RCC 7860 (cell line): ENCODE data around the gene ATP11A.
A peak's percentile ranks its signal among the peaks of the same experiment; 100 is the strongest.

Experiments
- DNase-seq: peaks from one replicate; pipeline ENCODE4 v3.0.0-alpha.2; 2015; ENCODE audit warnings: low spot score
- FAIRE-seq: peaks from 2 replicates; lab custom pipeline; 2012; peaks lifted over from hg19 to GRCh38; lab: Jason Lieb, UNC

ATP11A gene

GRCh38 chr13:112756511-112756966 lies 66.7 kb downstream of the ATP11A start:
- no peak for DNase-seq
- FAIRE-seq = no peak

GRCh38 chr13:112756967-112757758 lies 67.3 kb downstream of the ATP11A start:
- FAIRE-seq = no peak
- DNase-seq = no peak

- FAIRE-seq (no peak), DNase-seq (no peak)
These were observed 67.9 kb downstream of the ATP11A start for GRCh38 chr13:112757759-112758086.

DNA sequence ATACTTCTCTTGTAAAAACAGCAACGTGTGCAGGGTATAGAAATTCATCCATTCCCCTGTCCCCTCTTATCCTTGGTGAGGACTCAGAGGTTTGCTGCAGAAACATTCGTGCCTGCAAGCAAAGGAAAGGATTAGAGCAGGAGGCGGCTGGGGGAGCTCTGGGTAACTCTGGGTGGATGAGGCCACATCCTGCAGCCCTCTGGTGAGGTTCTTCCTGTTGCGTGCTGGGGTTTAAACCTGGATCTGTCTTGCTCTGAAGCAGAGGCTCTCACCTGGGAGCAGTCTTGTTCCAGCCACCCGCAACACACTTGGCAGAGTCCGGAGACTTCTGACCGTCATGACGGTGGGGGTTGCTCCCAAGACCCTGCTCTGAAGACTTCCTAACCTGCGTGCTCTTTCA lies 69.2 kb downstream of the ATP11A start:
- no peak for FAIRE-seq
- DNase-seq = peak; percentile 23

DNA sequence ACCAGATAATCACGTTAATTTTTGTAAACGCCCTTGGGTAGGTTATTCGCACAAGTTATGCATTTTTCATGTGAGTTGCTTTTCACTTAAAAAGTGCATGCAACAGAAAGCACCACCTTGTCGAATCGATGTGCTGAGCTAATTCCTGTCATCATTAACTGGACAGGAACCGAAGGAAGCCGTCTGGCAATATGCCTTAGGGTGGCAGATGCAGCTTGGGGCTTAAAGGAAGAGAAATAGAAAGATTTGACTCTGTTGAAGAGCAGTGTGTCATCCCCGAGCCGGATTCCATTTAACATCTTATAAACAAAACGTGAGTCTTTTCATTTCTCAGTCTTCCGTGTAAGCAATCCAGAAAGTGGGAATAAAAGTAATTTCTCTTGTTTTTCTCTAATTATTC lies 70.0 kb downstream of the ATP11A start:
- no peak for FAIRE-seq

DNA sequence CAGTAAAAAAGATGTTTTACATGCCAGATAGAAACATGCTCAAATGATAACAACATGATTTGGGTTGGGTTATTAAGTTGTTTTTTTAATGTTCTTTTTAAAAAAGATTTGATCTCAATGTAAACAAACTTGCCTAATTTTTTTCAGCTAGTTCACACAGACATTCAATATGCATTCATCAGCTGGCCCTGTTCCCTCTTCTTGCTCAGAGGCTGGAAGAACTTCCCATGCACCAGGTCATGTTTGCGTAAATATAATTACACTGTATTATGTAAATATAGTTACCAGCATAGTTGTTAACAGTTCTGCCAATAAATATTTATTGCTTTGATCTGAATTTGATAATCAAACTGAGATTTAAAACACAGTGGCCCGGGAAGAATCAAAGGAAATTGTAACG lies 70.6 kb downstream of the ATP11A start:
- no peak for DNase-seq
- no peak for FAIRE-seq

More for the DNA sequence above, 70.0 kb downstream of the ATP11A start:
- no peak for DNase-seq

DNA sequence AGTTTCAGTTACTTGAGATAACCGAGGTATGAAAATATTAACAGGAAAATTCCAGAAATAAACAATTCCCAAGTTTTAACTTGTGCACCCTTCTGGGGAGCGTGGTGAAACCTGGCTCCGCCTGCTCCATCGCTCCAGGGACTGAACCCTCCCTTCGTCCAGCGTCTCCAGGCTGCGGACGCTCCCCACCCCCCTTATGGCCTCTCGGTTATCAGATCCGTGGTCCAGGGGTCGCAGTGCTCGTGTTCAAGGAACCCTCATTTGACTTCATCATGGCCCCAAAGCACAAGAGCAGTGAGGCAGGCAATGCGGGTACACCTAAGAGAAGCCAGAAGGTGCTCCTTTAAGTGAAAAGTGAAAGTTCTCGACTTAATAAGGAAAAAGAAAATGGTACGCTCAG lies 71.1 kb downstream of the ATP11A start:
- DNase-seq = no peak
- no peak for FAIRE-seq

- no peak for DNase-seq
- no peak for FAIRE-seq
These were observed 72.2 kb downstream of the ATP11A start for GRCh38 chr13:112761701-112762689.

GRCh38 chr13:112762690-112763080 lies 72.8 kb downstream of the ATP11A start:
- DNase-seq = no peak
- no peak for FAIRE-seq

GRCh38 chr13:112764028-112764427 lies 74.2 kb downstream of the ATP11A start:
- DNase-seq (no peak), FAIRE-seq (no peak)

DNA sequence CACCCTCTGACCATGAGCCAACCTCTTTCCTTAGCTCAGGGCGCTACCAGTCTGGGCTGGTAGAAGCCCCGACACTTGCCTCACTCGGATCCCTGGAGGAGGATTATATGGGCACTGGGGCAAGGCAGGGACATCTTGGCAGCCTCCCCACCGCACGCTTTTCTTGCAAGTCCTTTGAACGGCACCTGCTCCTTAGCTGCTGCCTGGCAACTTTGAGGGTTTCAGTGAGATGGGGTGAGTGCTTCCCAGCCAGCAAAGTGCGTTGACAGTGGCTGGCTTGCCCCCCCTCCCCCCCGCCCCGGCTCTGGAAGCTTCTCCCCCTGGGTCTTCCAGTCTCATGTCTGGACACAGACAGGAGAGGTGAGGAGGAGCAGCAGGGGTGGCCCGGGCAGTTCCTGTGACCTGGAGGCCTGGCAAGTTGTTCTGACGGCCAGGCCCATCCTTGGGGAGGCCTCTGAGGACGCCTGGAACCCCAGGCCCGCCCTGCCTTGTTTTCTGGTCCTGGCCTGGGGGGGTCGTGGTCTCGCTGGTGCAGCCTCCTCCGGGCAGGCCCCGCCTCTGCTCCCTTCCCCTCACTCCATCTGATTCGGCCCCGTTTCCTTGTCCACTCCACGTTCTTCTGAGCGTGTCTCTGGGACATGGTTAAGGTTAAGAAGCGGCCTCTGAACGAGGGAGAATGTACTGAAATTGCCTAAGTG lies 75.2 kb downstream of the ATP11A start:
- FAIRE-seq (no peak), DNase-seq (no peak)

GRCh38 chr13:112765731-112766130 lies 75.9 kb downstream of the ATP11A start:
- DNase-seq (no peak), FAIRE-seq (no peak)

- DNase-seq (no peak), FAIRE-seq (no peak)
These were observed 76.5 kb downstream of the ATP11A start for GRCh38 chr13:112766336-112766735.

GRCh38 chr13:112767506-112768471 lies 78.0 kb downstream of the ATP11A start:
- no peak for DNase-seq
- no peak for FAIRE-seq

- FAIRE-seq = no peak
- DNase-seq = no peak
These were observed 79.1 kb downstream of the ATP11A start for GRCh38 chr13:112768795-112769481.

- DNase-seq = no peak
- FAIRE-seq = no peak
These were observed 79.8 kb downstream of the ATP11A start for GRCh38 chr13:112769615-112770014.

DNA sequence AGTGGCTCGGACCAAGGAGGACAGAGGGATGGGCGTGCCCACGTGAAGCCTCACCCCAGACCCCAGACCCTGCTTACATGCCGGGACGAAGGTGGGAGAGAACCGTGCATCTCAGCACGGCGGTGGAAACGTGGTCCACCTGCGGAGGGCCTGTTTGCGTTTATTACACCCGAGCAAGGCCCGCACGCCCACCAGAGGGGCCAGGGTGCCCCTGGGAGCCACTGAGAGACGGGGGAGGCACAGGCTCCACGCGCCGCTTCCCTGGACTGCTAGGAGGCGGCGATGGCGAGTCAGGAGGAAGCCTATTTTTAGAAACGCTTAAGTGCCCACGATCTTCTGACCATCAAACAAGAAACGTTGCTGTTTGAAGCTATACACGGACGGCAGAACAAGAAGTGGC lies 80.7 kb downstream of the ATP11A start:
- no peak for DNase-seq

GRCh38 chr13:112771139-112771876 lies 81.5 kb downstream of the ATP11A start:
- DNase-seq = no peak

More for the DNA sequence above, 80.7 kb downstream of the ATP11A start:
- FAIRE-seq = no peak

More at GRCh38 chr13:112771139-112771876, 81.5 kb downstream of the ATP11A start:
- FAIRE-seq = no peak
